Measurements from ENCODE around the gene C22orf15. TPM values are rescaled to one million over a fixed set of nuclear protein-coding genes. Genes with fewer than 3 reads are reported as not detected.
A peak's percentile ranks its signal among the peaks of the same experiment; 100 is the strongest.

C22orf15 gene
- 2.3 and 4.9 TPM in 2 replicates for total RNA-seq (2021; fragmentation: NEBNext Ultra II Directional; extraction: Animal tissue kit (Norgen Biotek cat#: 25700))
- 4.2 and 6.9 TPM in 2 replicates for polyA plus RNA-seq (2011; rRNA removed)
- polyA plus RNA-seq (2011; cell fraction: cytosol; rRNA removed), result 7.1 TPM
- 19.9 TPM for polyA plus RNA-seq (2011; cell fraction: nucleus; rRNA removed)
- 3.1 to 5.6 TPM (median 4.3 TPM) in 4 replicates for polyA plus RNA-seq (2012, experiment 1 of 2)
- polyA plus RNA-seq (2012, experiment 2 of 2), result 4.1 TPM
- polyA plus RNA-seq (2013, experiment 1 of 2), result 2.6 TPM
- polyA plus RNA-seq (2013, experiment 2 of 2), result 3.1 TPM
- polyA minus RNA-seq (2011; rRNA and poly(A)+ RNA removed), result 1.3 and 2.0 TPM in 2 replicates
- not detected for polyA minus RNA-seq (2011; cell fraction: cytosol; rRNA and poly(A)+ RNA removed)
- polyA minus RNA-seq (2011; cell fraction: nucleus; rRNA and poly(A)+ RNA removed), result 2.2 TPM
- long read RNA-seq, experiment 1, result 0 reads
- long read RNA-seq, experiment 2, partial matches to known transcripts, result 0 of 3 reads
- long read RNA-seq, experiment 2, other reads (novel, unspliced or antisense), result 3 of 3 reads

GRCh38 chr22:23762842-23763578 lies at the start of gene C22orf15:
C22orf15 (plus strand) TSS chr22:23762990; CDS start chr22:23763307, 317 bp downstream.
- TF ChIP-seq GTF2F1 (IDR thresholded peaks at IDR 0.05; ENCODE audit: borderline replicate concordance, low read depth, low read length), result no peak
- no peak for TF ChIP-seq RNF2 (IDR thresholded peaks at IDR 0.05; ENCODE audit: borderline replicate concordance, low read depth, low read length, missing control alignments, poor library complexity, severe bottlenecking)
- peak; percentile 95 for TF ChIP-seq E2F6 (IDR thresholded peaks at IDR 0.05)
- no peak for TF ChIP-seq BCL11A (IDR thresholded peaks at IDR 0.05; ENCODE audit: low read depth in 2 of 2, low read length in 2 of 2)
- TF ChIP-seq, protein P1, sequence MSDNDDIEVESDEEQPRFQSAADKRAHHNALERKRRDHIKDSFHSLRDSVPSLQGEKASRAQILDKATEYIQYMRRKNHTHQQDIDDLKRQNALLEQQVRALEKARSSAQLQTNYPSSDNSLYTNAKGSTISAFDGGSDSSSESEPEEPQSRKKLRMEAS (IDR thresholded peaks at IDR 0.05), result peak; percentile 87
- 0 out of 2 replicates have a peak, but pooled peaks have one; percentile 14 for TF ChIP-seq TAF1 (IDR thresholded peaks at IDR 0.05; ENCODE audit: low read depth, low read length)
- H3K9ac ChIP-seq (replicated peaks in 1 of 4; ENCODE audit: extremely low read depth in 1 of 4, low read depth in 3 of 4, low read length in 3 of 4), result no peak within 1 kb of the TSS
- H3K23ac ChIP-seq (ENCODE audit: insufficient read length), result no peak within 1 kb of the TSS
- ChIA-PET POLR2A (ENCODE audit: partially characterized antibody) (interaction anchor here (0.7 to 1.9 kb wide), 7 partner anchors 9 to 87 kb away, joined by 3 to 5 read pairs (median 3); partner anchors contain the start of genes VPREB3 and ZNF70), CTCF (ENCODE audit: partially characterized antibody) (interaction anchor here (1.1 to 1.6 kb wide), 5 partner anchors 9 to 378 kb away, joined by 3 to 5 read pairs (median 3); no protein-coding TSS in a partner anchor)
- 50% methylated on average over 17 of the region's 23 CpGs; no CpG with 5 or more reads in 1 of the 2 experiments for WGBS, 2 experiments (ENCODE audit: extremely low coverage in 1 of 2, insufficient coverage in 1 of 2, insufficient read length in 1 of 2, insufficient replicate concordance in 2 of 2, low coverage in 1 of 2, low lambda C conversion rate in 2 of 2, missing lambda C conversion rate in 1 of 2)
- H3K79me2 ChIP-seq (ENCODE audit: control insufficient read depth in 1 of 2, insufficient read depth in 2 of 2, low read length in 2 of 2), result no peaks in the 10 kb centered on the region
- H2BK20ac ChIP-seq (ENCODE audit: low read length), result 0 out of 2 replicates have a peak within 1 kb of the TSS, but pooled peaks have one; percentile 55
- H3K79me1 ChIP-seq (ENCODE audit: low read depth, low read length), result no peaks in the 10 kb centered on the region
- H4K8ac ChIP-seq (ENCODE audit: extremely low read depth, insufficient read depth, low read length), result no peak within 1 kb of the TSS
- H3K4ac ChIP-seq (replicated peaks; ENCODE audit: insufficient read length, low read depth, low read length), result peak within 1 kb of the TSS; percentile 72
- H4K91ac ChIP-seq (replicated peaks; ENCODE audit: insufficient read length, low read length), result peak within 1 kb of the TSS; percentile 90
- no peak within 1 kb of the TSS for H3K14ac ChIP-seq (ENCODE audit: insufficient read length)
- DNase-seq (ENCODE audit: low read depth in 1 of 2, low spot score in 2 of 2), result peak in 1 of 2 experiments; percentile 71
- peak within 1 kb of the TSS; percentile 62 for H4K5ac ChIP-seq (ENCODE audit: insufficient read length, low read depth, low read length)
- H2AFZ ChIP-seq (ENCODE audit: low read length), result no peak within 1 kb of the TSS
- no peaks in the 10 kb centered on the region for H3K9me3 ChIP-seq (ENCODE audit: insufficient read depth in 2 of 2, low read depth in 1 of 2, low read length in 1 of 2)
- H3K4me3 ChIP-seq (ENCODE audit: extremely low read depth in 1 of 4, insufficient read depth in 2 of 4, low read depth in 3 of 4, low read length in 4 of 4), result peak within 1 kb of the TSS in 2 of 4 experiments; percentile 11 to 48; a peak in 3 of 8 replicates
- no peak within 1 kb of the TSS for H3K56ac ChIP-seq (replicated peaks; ENCODE audit: insufficient read length, low read depth, low read length)
- H3K23me2 ChIP-seq (ENCODE audit: low read depth, low read length), result peaks cover 9% of the 10 kb centered on the region
- peak within 1 kb of the TSS; percentile 75 for H2BK12ac ChIP-seq (ENCODE audit: low read depth, low read length)
- peak within 1 kb of the TSS; percentile 94 for H2BK120ac ChIP-seq (replicated peaks; ENCODE audit: low read depth, low read length)
- peak within 1 kb of the TSS; percentile 71; the same call in 1 of the 2 replicates for H2BK5ac ChIP-seq (ENCODE audit: low read depth, low read length)
- no peaks in the 10 kb centered on the region for H3K36me3 ChIP-seq (ENCODE audit: control insufficient read depth in 2 of 4, insufficient read depth in 4 of 4, low read length in 3 of 4)
- H3K27me3 ChIP-seq (replicated peaks in 1 of 4; ENCODE audit: control insufficient read depth in 3 of 4, extremely low read depth in 1 of 4, insufficient read depth in 3 of 4, low read length in 3 of 4), result peaks cover 0 to 3% (median 1%) of the 10 kb centered on the region in 4 experiments; a peak in 3 of 7 replicates
- peak within 1 kb of the TSS; percentile 89; the same call in 1 of the 2 replicates for H3K18ac ChIP-seq (ENCODE audit: extremely low read depth, low read length)
- peaks cover 0 to 26% (median 18%) of the 10 kb centered on the region in 4 experiments; a peak in 6 of 7 replicates for H3K4me1 ChIP-seq (replicated peaks in 1 of 4; ENCODE audit: control insufficient read depth in 3 of 4, insufficient read depth in 4 of 4, low read length in 3 of 4)
- peak; percentile 52 for FAIRE-seq
- peak within 1 kb of the TSS; percentile 54 to 66 for H3K4me2 ChIP-seq (ENCODE audit: insufficient read depth in 1 of 2, low read depth in 2 of 2, low read length in 2 of 2)
- 0 out of 2 replicates have a peak within 1 kb of the TSS, but pooled peaks have one; percentile 82 for H2AK5ac ChIP-seq (ENCODE audit: low read depth, low read length)
- peak within 1 kb of the TSS; percentile 72; the same call in 1 of the 2 replicates for H2BK15ac ChIP-seq (ENCODE audit: low read length)
- H4K20me1 ChIP-seq (replicated peaks in 1 of 2; ENCODE audit: control insufficient read depth in 1 of 2, insufficient read depth in 2 of 2, low read length in 2 of 2), result peaks cover 0 to 14% of the 10 kb centered on the region in 2 experiments
- H3K27ac ChIP-seq (ENCODE audit: low read depth, low read length), result no peak within 1 kb of the TSS

All from H1 (cell line).